DND-41 (cell line): ENCODE results near the gene APBB2.

Experiments
- EZH2 ChIP-seq: IDR thresholded peaks from 3 replicates; pipeline ENCODE4 v1.6.1; 2012; ENCODE audit warnings: borderline replicate concordance, low read depth, mild to moderate bottlenecking, moderate library complexity, low read length, inconsistent platforms; ENCODE audit not compliant: severe bottlenecking
- TF ChIP-seq, protein P1 (sequence below): IDR thresholded peaks from 2 replicates; pipeline ENCODE4 v1.5.1; 2012; ENCODE audit warnings: borderline replicate concordance, low read length, moderate library complexity, mild to moderate bottlenecking; ENCODE audit not compliant: poor library complexity, severe bottlenecking; ENCODE audit errors: extremely low read depth

DNA sequence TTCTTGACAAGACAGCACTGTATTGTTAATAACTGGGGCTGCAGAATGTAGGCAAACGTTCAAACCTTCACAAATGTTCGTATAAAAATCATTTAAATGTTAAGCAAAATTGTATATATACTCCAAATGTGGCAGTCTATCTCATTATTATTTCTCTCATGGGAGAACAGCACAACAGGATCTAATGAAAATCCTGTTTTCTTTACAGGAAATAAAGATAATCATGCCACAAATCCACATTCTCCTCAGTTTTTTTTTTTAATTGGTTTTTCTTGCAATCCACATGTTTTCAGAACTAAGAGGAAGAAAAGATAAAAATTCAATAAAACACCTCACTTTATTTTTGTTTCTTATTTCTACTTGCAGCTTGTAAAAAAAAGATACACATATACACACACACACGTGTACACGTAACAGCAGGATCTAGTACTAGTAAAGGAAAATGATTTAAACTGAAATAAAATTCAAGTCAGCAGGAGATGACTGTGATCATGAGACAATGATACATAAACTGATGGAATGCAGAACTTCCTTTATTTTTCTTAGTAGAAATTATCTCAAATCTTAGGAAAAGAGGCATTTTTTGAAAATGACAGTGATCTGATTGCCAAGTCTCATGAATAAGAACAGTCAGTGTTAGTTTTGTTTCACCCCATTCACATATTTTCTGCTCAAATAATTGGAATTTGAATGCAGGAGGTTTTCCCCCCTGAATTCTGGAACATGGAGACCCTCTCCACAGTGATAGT lies 11.3 kb downstream of the APBB2 start:
- no peak for TF ChIP-seq EZH2
- TF ChIP-seq, protein P1, sequence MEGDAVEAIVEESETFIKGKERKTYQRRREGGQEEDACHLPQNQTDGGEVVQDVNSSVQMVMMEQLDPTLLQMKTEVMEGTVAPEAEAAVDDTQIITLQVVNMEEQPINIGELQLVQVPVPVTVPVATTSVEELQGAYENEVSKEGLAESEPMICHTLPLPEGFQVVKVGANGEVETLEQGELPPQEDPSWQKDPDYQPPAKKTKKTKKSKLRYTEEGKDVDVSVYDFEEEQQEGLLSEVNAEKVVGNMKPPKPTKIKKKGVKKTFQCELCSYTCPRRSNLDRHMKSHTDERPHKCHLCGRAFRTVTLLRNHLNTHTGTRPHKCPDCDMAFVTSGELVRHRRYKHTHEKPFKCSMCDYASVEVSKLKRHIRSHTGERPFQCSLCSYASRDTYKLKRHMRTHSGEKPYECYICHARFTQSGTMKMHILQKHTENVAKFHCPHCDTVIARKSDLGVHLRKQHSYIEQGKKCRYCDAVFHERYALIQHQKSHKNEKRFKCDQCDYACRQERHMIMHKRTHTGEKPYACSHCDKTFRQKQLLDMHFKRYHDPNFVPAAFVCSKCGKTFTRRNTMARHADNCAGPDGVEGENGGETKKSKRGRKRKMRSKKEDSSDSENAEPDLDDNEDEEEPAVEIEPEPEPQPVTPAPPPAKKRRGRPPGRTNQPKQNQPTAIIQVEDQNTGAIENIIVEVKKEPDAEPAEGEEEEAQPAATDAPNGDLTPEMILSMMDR = no peak
